ENCODE results near the gene EIF2S3. TPM values are rescaled to one million over a fixed set of nuclear protein-coding genes. Genes with fewer than 3 reads are reported as not detected.

Gene EIF2S3
- total RNA-seq, 1 experiment from 2014 or later = 201 TPM

GRCh38 chrX:24097741-24098260, 43.0 kb downstream of the EIF2S3 start:
- no peak for ATAC-seq
- no TSS peak for BruUV-seq (replicated peaks)
- no peaks in the 10 kb centered on the region for H3F3A ChIP-seq (ENCODE audit: low read length, unreplicated experiment)
- no peaks in the 10 kb centered on the region for H3K9me2 ChIP-seq (replicated peaks; ENCODE audit: low read length)
- intact Hi-C loops (cut with micrococcal nuclease) = loop anchor here (5.0 kb wide), 1 partner anchor 50 kb away; the partner anchor contains the start of gene ZFX
- no peak overlapping the region for H2AFZ ChIP-seq (ENCODE audit: low read length)
- no peak overlapping the region for H3K9ac ChIP-seq (ENCODE audit: low read length)
- H3K36me3 ChIP-seq (ENCODE audit: low read depth, low read length) = no peaks in the 10 kb centered on the region
- CTCF ChIA-PET = no interaction called here
- H3K4me3 ChIP-seq (ENCODE audit: low read length) = no peak overlapping the region
- H3K27ac ChIP-seq (ENCODE audit: low read length) = no peak overlapping the region
- POLR2A ChIA-PET (ENCODE audit: unreplicated experiment) = no interaction called here
- H3K27me3 ChIP-seq (ENCODE audit: low read length) = no peaks in the 10 kb centered on the region
- H3K79me2 ChIP-seq (ENCODE audit: low read length) = no peaks in the 10 kb centered on the region
- DNase-seq = no peak
- no peak for TF ChIP-seq EZH2 (IDR thresholded peaks at IDR 0.05; ENCODE audit: low read length, unreplicated experiment)
- TF ChIP-seq EZH2phosphoT487 (IDR thresholded peaks at IDR 0.05; ENCODE audit: borderline replicate concordance, low read length) = no peak
- TF ChIP-seq, protein P1, sequence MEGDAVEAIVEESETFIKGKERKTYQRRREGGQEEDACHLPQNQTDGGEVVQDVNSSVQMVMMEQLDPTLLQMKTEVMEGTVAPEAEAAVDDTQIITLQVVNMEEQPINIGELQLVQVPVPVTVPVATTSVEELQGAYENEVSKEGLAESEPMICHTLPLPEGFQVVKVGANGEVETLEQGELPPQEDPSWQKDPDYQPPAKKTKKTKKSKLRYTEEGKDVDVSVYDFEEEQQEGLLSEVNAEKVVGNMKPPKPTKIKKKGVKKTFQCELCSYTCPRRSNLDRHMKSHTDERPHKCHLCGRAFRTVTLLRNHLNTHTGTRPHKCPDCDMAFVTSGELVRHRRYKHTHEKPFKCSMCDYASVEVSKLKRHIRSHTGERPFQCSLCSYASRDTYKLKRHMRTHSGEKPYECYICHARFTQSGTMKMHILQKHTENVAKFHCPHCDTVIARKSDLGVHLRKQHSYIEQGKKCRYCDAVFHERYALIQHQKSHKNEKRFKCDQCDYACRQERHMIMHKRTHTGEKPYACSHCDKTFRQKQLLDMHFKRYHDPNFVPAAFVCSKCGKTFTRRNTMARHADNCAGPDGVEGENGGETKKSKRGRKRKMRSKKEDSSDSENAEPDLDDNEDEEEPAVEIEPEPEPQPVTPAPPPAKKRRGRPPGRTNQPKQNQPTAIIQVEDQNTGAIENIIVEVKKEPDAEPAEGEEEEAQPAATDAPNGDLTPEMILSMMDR (conservative IDR thresholded peaks at IDR 0.05; ENCODE audit: low read depth, low read length) = no peak
- H3K9me3 ChIP-seq (ENCODE audit: low read length) = no peaks in the 10 kb centered on the region
- no peak overlapping the region for H3K4me2 ChIP-seq (ENCODE audit: low read length)
- peaks cover 11% of the 10 kb centered on the region for H3K4me1 ChIP-seq (ENCODE audit: insufficient read depth, low read length)
- no peaks in the 10 kb centered on the region for H4K20me1 ChIP-seq (ENCODE audit: low read length)

DNA sequence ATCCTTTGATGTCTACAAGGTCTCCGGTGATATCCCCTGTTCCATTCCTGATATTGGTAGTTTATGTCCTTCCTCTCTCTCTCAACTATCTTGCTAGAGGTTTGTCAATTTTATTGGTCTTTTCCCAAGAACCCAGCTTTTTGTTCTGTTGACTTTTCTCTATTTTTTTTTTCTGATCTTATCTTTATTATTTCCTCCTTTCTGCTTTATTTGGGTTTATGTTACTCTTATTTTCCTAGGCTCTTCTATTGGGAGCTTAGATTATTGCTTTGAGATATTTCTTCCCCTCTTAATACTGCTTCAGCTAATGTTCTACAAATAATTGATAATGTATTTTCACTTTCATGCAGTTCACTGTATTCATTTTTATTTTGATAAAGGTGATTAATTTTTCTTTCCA, 44.2 kb downstream of the EIF2S3 start:
- Histone ChIP-seq H3K9me3 (ENCODE audit: low read length) (no peaks in the 10 kb centered on the region), H3F3A (ENCODE audit: low read length, unreplicated experiment) (no peaks in the 10 kb centered on the region), H3K79me2 (ENCODE audit: low read length) (no peaks in the 10 kb centered on the region), H3K4me2 (ENCODE audit: low read length) (peak overlapping the region; percentile 71), H3K36me3 (ENCODE audit: low read depth, low read length) (no peaks in the 10 kb centered on the region), H3K9me2 (replicated peaks; ENCODE audit: low read length) (no peaks in the 10 kb centered on the region), H3K27me3 (ENCODE audit: low read length) (no peaks in the 10 kb centered on the region), H3K27ac (ENCODE audit: low read length) (no peak overlapping the region), H4K20me1 (ENCODE audit: low read length) (no peaks in the 10 kb centered on the region), H3K9ac (ENCODE audit: low read length) (no peak overlapping the region), H3K4me3 (ENCODE audit: low read length) (peak overlapping the region; percentile 26; the same call in 1 of the 2 replicates), H2AFZ (ENCODE audit: low read length) (peak overlapping the region; percentile 69; the same call in 1 of the 2 replicates), H3K4me1 (ENCODE audit: insufficient read depth, low read length) (peaks cover 11% of the 10 kb centered on the region)
- ATAC-seq (no peak), DNase-seq (no peak)
- ChIA-PET CTCF (no interaction called here), POLR2A (ENCODE audit: unreplicated experiment) (interaction anchor here (0.7 kb wide), 1 partner anchor 431 kb away, joined by 6 read pairs; the partner anchor contains the start of gene PRDX4)
- TF ChIP-seq EZH2 (IDR thresholded peaks at IDR 0.05; ENCODE audit: low read length, unreplicated experiment) = no peak
- no peak for TF ChIP-seq EZH2phosphoT487 (IDR thresholded peaks at IDR 0.05; ENCODE audit: borderline replicate concordance, low read length)
- TF ChIP-seq, protein P1 (conservative IDR thresholded peaks at IDR 0.05; ENCODE audit: low read depth, low read length) = no peak
- intact Hi-C loops (cut with micrococcal nuclease) = loop anchor here (5.0 kb wide), 1 partner anchor 48 kb away; the partner anchor contains the start of gene ZFX
- BruUV-seq (replicated peaks) = no TSS peak

DNA sequence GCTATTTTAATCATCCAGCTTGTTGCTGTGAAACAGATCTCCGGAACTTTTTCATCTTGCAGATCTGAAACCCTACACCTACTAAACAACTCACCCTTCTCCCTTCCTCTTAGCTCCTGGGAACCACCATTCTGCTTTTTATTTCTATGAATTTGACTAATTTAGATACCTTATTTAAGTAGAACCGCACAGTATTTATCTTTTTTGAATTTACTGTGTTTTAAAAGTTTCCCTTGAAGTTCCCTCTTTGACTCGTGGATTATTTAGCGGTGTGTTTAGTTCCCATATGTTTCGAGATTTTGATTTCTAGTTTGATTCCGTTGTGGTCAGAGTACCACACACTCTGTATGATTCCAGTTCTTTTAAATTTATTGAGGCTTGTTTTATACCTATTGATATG, 44.6 kb downstream of the EIF2S3 start:
- Histone ChIP-seq H3K9me2 (replicated peaks; ENCODE audit: low read length) (no peaks in the 10 kb centered on the region), H3K4me3 (ENCODE audit: low read length) (peak overlapping the region; percentile 26; the same call in 1 of the 2 replicates), H3K27me3 (ENCODE audit: low read length) (no peaks in the 10 kb centered on the region), H3F3A (ENCODE audit: low read length, unreplicated experiment) (no peaks in the 10 kb centered on the region), H3K4me2 (ENCODE audit: low read length) (peak overlapping the region; percentile 71), H3K9ac (ENCODE audit: low read length) (no peak overlapping the region), H4K20me1 (ENCODE audit: low read length) (no peaks in the 10 kb centered on the region), H3K36me3 (ENCODE audit: low read depth, low read length) (no peaks in the 10 kb centered on the region), H3K9me3 (ENCODE audit: low read length) (no peaks in the 10 kb centered on the region), H3K4me1 (ENCODE audit: insufficient read depth, low read length) (peaks cover 11% of the 10 kb centered on the region), H3K79me2 (ENCODE audit: low read length) (no peaks in the 10 kb centered on the region), H3K27ac (ENCODE audit: low read length) (no peak overlapping the region), H2AFZ (ENCODE audit: low read length) (peak overlapping the region; percentile 69)
- ATAC-seq (peak; percentile 68), DNase-seq (no peak)
- ChIA-PET POLR2A (ENCODE audit: unreplicated experiment) (interaction anchor here (0.7 kb wide), 1 partner anchor 432 kb away, joined by 6 read pairs; the partner anchor contains the start of gene PRDX4), CTCF (no interaction called here)
- no peak for TF ChIP-seq EZH2 (IDR thresholded peaks at IDR 0.05; ENCODE audit: low read length, unreplicated experiment)
- no TSS peak for BruUV-seq (replicated peaks)
- intact Hi-C loops (cut with micrococcal nuclease) = loop anchor here (5.0 kb wide), 1 partner anchor 48 kb away; the partner anchor contains the start of gene ZFX

Measured in PC-3 (cell line).